K562 (cell line): Measurements from ENCODE around the gene ZNF616. TPM values are rescaled to one million over a fixed set of nuclear protein-coding genes. Genes with fewer than 3 reads are reported as not detected.

Experiments
- ARID2 ChIP-seq: fragments of 450-650 bp; IDR thresholded peaks from 2 replicates; pipeline ENCODE4 v1.6.1; 2017; ENCODE audit warnings: antibody characterized with exemption, mild to moderate bottlenecking
- CEBPB ChIP-seq: fragments of 450-650 bp; IDR thresholded peaks from 2 replicates; pipeline ENCODE4 v1.6.1; 2016; ENCODE audit warnings: missing genetic modification characterization, missing compliant biosample characterization
- CHD2 ChIP-seq: IDR thresholded peaks from 2 replicates; pipeline ENCODE4 v1.6.1; 2011; ENCODE audit warnings: low read depth, low read length
- FOXJ3 ChIP-seq: sonication (generic); formaldehyde crosslinking; IDR thresholded peaks from 2 replicates; pipeline ENCODE4 v1.4.0; 2020; ENCODE audit warnings: mild to moderate bottlenecking, missing genetic modification reagents
- FOXK1 ChIP-seq: sonication (generic); formaldehyde crosslinking; IDR thresholded peaks from 2 replicates; pipeline ENCODE4 v1.8.0; 2022; ENCODE audit warnings: missing genetic modification reagents, mild to moderate bottlenecking, borderline replicate concordance
- FOXP1 ChIP-seq: sonication (generic); formaldehyde crosslinking; IDR thresholded peaks from 2 replicates; pipeline ENCODE4 v1.8.0; 2022; ENCODE audit warnings: mild to moderate bottlenecking, missing genetic modification reagents
- HDAC2 ChIP-seq: fragments of 450-650 bp; IDR thresholded peaks from 2 replicates; pipeline ENCODE4 v1.6.1; 2016; ENCODE audit warnings: mild to moderate bottlenecking
- PYGO2 ChIP-seq: fragments of 450-650 bp; IDR thresholded peaks from 2 replicates; pipeline ENCODE4 v1.6.1; 2016; ENCODE audit warnings: mild to moderate bottlenecking, missing genetic modification characterization, moderate library complexity, missing compliant biosample characterization
- RBM25 ChIP-seq: fragments of 200-400 bp; formaldehyde crosslinking; IDR thresholded peaks from 2 replicates; pipeline ENCODE4 v1.6.1; 2018; ENCODE audit warnings: low read length, low read depth, moderate library complexity; ENCODE audit not compliant: severe bottlenecking
- SAFB ChIP-seq: fragments of 200-400 bp; formaldehyde crosslinking; IDR thresholded peaks from 2 replicates; pipeline ENCODE4 v1.6.1; 2017; ENCODE audit warnings: low read depth, low read length, borderline replicate concordance
- SMARCA5 ChIP-seq: fragments of 450-650 bp; IDR thresholded peaks from 2 replicates; pipeline ENCODE4 v1.6.1; 2016
- SRSF1 ChIP-seq: fragments of 200-400 bp; formaldehyde crosslinking; IDR thresholded peaks from 2 replicates; pipeline ENCODE4 v1.6.1; 2017; ENCODE audit warnings: mild to moderate bottlenecking, low read depth, low read length, moderate library complexity
- ZC3H11A ChIP-seq: IDR thresholded peaks from 2 replicates; pipeline ENCODE4 v1.6.1; 2012; ENCODE audit warnings: low read depth, low read length, improper control_type of control experiment
- ZNF239 ChIP-seq: fragments of 250-450 bp; sonication (Bioruptor Pico); IDR thresholded peaks from 2 replicates; pipeline ENCODE4 v1.4.0; 2020; ENCODE audit warnings: mild to moderate bottlenecking
- ZNF444 ChIP-seq: fragments of 250-450 bp; sonication (Bioruptor Pico); IDR thresholded peaks from 2 replicates; pipeline ENCODE4 v1.4.0; 2020; ENCODE audit warnings: mild to moderate bottlenecking, moderate library complexity
- ZNF551 ChIP-seq: fragments of 250-450 bp; sonication (Bioruptor Pico); IDR thresholded peaks from 2 replicates; pipeline ENCODE4 v1.5.0; 2021; ENCODE audit warnings: mild to moderate bottlenecking, moderate library complexity
- ZNF57 ChIP-seq: fragments of 450-650 bp; formaldehyde crosslinking; IDR thresholded peaks from 2 replicates; pipeline ENCODE4 v1.4.0; 2020; ENCODE audit warnings: mild to moderate bottlenecking, moderate library complexity
- ZNF75A ChIP-seq: fragments of 450-650 bp; formaldehyde crosslinking; IDR thresholded peaks from 2 replicates; pipeline ENCODE4 v1.4.0; 2020; ENCODE audit warnings: mild to moderate bottlenecking
- ZNF778 ChIP-seq: fragments of 450-650 bp; formaldehyde crosslinking; IDR thresholded peaks from 2 replicates; pipeline ENCODE4 v1.4.0; 2020; ENCODE audit warnings: mild to moderate bottlenecking, moderate library complexity
- ZSCAN29 ChIP-seq: fragments of 450-650 bp; IDR thresholded peaks from 2 replicates; pipeline ENCODE4 v1.6.1; 2017
- polyA plus RNA-seq, 8 experiments: library from polyadenylated mRNA; depleted of rRNA in 4 of 8; stranded (reverse) in 5 of 8; unstranded in 3 of 8; fragments of >200 nt; fragmentation: Nextera tagmentation in 2 of 8; fragmentation: Illumina TruSeq in 1 of 8; extraction: Ambion mirVana in 2 of 8; extraction: Trizol in 1 of 8; gene quantifications; 2 replicates each; pipeline versions ENCODE4 v1.2.1 to v1.2.3, GENCODE V29; 2011 to 2014; ENCODE audit warnings: inconsistent platforms in 1 of 8, missing spikeins in 1 of 8
- total RNA-seq, 7 experiments: library from RNA; depleted of rRNA in 6 of 7; stranded (reverse); fragments of >200 nt in 6 of 7; fragmentation: Illumina TruSeq in 2 of 7; extraction: Trizol in 2 of 7; gene quantifications; 2 replicates each; pipeline versions ENCODE4 v1.2.1 to v1.2.3, GENCODE V29; 2011 to 2021; ENCODE audit warnings: low replicate concordance in 1 of 7
- TF ChIP-seq, protein P1 (sequence below): sonication (generic); formaldehyde crosslinking; IDR thresholded peaks from 2 replicates; pipeline ENCODE4 v1.8.0; 2022; ENCODE audit warnings: missing genetic modification reagents, mild to moderate bottlenecking, moderate library complexity, borderline replicate concordance
- TF ChIP-seq, protein P2 (sequence below): sonication (generic); formaldehyde crosslinking; IDR thresholded peaks from 2 replicates; pipeline ENCODE4 v1.9.0; 2022; ENCODE audit warnings: mild to moderate bottlenecking, missing genetic modification reagents
- TF ChIP-seq, protein P3 (sequence below): fragments of 250-450 bp; sonication (Bioruptor Pico); IDR thresholded peaks from 2 replicates; pipeline ENCODE4 v1.4.0; 2020

ZNF616 gene
- total and polyA plus RNA-seq, 9 of the 15 experiments (the other 6 are each of a cell fraction or from before 2014, with no cell fraction given) = 3.4 to 13.0 (median 6.7) TPM

DNA sequence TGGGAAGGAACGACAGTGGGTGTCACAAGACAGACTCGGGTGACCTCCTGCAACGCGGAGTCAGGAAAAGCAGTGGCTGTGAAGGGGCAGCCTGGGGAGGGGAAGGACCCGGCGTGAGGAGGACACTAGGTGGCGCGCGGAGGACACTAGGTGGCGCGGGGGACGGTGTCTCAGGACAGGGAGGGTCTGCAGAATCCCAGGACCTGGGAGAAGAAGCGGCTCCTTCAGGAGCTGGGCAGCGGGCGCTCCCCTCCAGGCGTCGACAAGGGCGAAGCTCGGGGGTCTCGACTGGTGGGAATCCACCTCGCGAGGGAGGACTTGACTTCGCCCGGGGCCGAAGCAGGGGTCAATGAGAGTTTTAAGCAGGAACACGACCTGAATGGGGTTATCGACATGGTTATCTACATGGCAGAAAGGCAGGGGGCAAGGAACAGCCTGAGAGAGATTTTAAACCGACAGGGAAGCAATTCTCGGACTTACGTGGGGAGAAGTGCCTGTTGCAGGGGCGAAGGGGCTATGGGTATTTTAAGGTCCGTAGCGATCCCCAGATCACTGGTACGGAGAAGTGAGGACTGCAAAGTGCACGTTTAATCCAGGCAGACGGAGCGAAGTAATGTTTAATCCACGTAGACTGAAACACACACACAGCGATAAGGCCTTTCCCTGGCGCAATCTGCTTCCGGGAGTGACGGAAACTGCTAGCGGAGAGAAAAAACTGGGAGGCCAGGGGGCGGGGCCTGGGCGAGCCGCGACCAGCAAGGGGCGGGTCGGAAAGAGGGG lies at the start of gene ZNF616 (continued):
- TF ChIP-seq, protein P1, sequence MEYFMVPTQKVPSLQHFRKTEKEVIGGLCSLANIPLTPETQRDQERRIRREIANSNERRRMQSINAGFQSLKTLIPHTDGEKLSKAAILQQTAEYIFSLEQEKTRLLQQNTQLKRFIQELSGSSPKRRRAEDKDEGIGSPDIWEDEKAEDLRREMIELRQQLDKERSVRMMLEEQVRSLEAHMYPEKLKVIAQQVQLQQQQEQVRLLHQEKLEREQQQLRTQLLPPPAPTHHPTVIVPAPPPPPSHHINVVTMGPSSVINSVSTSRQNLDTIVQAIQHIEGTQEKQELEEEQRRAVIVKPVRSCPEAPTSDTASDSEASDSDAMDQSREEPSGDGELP (CRISPR knock-in tag) = peak; percentile 15; the same call in 1 of the 2 replicates
- TF ChIP-seq SMARCA5 (peak; percentile 68; the same call in 1 of the 2 replicates), ARID2 (no peak), ZNF57 (CRISPR knock-in tag) (no peak), ZSCAN29 (no peak), ZNF551 (no peak), FOXP1 (peak; percentile 61; the same call in 1 of the 2 replicates), ZNF444 (CRISPR knock-in tag) (no peak), CEBPB (peak; percentile 74), PYGO2 (tag) (no peak), ZC3H11A (no peak), ZNF239 (CRISPR knock-in tag) (no peak), SAFB (no peak), ZNF75A (no peak), SRSF1 (no peak), CHD2 (no peak), HDAC2 (peak; percentile 81), FOXK1 (no peak), FOXJ3 (CRISPR knock-in tag) (no peak), RBM25 (no peak), ZNF778 (CRISPR knock-in tag) (no peak)
- TF ChIP-seq, protein P2, sequence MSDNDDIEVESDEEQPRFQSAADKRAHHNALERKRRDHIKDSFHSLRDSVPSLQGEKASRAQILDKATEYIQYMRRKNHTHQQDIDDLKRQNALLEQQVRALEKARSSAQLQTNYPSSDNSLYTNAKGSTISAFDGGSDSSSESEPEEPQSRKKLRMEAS (CRISPR knock-in tag) = 0 out of 2 replicates have a peak, but pooled peaks have one; percentile 58
- TF ChIP-seq, protein P3, sequence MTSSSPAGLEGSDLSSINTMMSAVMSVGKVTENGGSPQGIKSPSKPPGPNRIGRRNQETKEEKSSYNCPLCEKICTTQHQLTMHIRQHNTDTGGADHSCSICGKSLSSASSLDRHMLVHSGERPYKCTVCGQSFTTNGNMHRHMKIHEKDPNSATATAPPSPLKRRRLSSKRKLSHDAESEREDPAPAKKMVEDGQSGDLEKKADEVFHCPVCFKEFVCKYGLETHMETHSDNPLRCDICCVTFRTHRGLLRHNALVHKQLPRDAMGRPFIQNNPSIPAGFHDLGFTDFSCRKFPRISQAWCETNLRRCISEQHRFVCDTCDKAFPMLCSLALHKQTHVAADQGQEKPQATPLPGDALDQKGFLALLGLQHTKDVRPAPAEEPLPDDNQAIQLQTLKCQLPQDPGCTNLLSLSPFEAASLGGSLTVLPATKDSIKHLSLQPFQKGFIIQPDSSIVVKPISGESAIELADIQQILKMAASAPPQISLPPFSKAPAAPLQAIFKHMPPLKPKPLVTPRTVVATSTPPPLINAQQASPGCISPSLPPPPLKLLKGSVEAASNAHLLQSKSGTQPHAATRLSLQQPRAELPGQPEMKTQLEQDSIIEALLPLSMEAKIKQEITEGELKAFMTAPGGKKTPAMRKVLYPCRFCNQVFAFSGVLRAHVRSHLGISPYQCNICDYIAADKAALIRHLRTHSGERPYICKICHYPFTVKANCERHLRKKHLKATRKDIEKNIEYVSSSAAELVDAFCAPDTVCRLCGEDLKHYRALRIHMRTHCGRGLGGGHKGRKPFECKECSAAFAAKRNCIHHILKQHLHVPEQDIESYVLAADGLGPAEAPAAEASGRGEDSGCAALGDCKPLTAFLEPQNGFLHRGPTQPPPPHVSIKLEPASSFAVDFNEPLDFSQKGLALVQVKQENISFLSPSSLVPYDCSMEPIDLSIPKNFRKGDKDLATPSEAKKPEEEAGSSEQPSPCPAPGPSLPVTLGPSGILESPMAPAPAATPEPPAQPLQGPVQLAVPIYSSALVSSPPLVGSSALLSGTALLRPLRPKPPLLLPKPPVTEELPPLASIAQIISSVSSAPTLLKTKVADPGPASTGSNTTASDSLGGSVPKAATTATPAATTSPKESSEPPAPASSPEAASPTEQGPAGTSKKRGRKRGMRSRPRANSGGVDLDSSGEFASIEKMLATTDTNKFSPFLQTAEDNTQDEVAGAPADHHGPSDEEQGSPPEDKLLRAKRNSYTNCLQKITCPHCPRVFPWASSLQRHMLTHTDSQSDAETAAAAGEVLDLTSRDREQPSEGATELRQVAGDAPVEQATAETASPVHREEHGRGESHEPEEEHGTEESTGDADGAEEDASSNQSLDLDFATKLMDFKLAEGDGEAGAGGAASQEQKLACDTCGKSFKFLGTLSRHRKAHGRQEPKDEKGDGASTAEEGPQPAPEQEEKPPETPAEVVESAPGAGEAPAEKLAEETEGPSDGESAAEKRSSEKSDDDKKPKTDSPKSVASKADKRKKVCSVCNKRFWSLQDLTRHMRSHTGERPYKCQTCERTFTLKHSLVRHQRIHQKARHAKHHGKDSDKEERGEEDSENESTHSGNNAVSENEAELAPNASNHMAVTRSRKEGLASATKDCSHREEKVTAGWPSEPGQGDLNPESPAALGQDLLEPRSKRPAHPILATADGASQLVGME = no peak
